Body of pancreas (tissue), 4 donors: ENCODE results near the gene NTN5.

Source experiments
- POLR2A ChIP-seq, 3 donors: fragments of 450-650 bp; IDR thresholded peaks; one replicate each; pipeline ENCODE4 v1.6.1; 2016; ENCODE audit warnings: antibody characterized with exemption in 3 of 3, mild to moderate bottlenecking in 2 of 3
- TF ChIP-seq, protein P1 (sequence below), 7 experiments: fragments of 450-650 bp in 4 of 7; fragments of 200-600 bp in 3 of 7; sonication (generic) in 3 of 7; IDR thresholded peaks; one replicate each; pipeline ENCODE4 v1.5.1; 2016 to 2019; ENCODE audit warnings: antibody characterized with exemption in 7 of 7

DNA sequence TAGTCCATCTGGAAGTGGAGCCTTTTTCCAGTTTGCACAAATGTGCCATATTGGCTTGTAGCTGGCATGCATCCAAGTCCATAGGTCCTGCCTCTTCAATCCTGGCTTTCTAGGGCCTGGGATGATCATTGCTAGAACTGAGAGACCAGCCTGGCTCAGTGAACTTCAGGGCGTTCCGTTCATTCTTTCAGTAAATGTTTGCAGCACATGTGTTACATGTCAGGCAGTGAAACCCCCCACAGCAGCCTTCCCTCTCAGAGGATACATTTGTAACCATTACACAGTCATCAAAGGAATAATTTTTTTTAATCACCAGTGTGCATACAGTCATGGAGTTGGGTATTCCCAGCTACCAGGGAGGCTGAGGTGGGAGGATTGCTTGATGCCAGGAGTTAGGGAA, 32.6 kb upstream of the NTN5 start:
- TF ChIP-seq, protein P1, sequence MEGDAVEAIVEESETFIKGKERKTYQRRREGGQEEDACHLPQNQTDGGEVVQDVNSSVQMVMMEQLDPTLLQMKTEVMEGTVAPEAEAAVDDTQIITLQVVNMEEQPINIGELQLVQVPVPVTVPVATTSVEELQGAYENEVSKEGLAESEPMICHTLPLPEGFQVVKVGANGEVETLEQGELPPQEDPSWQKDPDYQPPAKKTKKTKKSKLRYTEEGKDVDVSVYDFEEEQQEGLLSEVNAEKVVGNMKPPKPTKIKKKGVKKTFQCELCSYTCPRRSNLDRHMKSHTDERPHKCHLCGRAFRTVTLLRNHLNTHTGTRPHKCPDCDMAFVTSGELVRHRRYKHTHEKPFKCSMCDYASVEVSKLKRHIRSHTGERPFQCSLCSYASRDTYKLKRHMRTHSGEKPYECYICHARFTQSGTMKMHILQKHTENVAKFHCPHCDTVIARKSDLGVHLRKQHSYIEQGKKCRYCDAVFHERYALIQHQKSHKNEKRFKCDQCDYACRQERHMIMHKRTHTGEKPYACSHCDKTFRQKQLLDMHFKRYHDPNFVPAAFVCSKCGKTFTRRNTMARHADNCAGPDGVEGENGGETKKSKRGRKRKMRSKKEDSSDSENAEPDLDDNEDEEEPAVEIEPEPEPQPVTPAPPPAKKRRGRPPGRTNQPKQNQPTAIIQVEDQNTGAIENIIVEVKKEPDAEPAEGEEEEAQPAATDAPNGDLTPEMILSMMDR (IDR thresholded peaks at IDR 0.05): no peak
- TF ChIP-seq POLR2A (IDR thresholded peaks at IDR 0.05): no peak
